ENCODE measurements around the gene MRPS26. TPM values are rescaled to one million over a fixed set of nuclear protein-coding genes. Genes with fewer than 3 reads are reported as not detected.
A peak's percentile ranks its signal among the peaks of the same experiment; 100 is the strongest.

The MRPS26 gene
- total RNA-seq, 4 donors from 2014 or later = 34.5 to 43.6 (median 43.1) TPM

DNA sequence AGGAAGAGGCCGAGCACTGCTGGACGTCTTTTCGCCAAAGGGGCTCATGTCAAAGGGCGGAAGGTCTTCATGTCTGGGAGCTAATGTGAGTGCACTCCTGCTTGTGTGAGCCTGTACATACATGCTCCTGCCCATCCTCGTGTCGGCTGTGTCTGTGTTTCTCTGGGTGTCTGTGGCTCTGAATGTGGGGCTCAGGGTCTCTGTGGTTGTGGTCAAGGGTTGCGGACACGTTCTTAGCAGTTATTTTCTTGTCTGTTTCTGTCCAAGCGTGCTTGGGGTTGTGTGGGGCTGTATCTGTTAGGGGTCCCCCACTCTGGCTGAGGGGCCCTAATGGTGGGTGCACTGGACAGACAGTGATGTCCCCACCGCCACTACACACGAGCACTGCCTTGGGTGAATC lies 35.8 kb downstream of the MRPS26 start:
- DNase-seq = no peak
- Histone ChIP-seq H3K4me3 (no peak overlapping the region), H3K4me1 (peaks cover 0 to 24% (median 10%) of the 10 kb centered on the region in 4 donors), H3K36me3 (no peaks in the 10 kb centered on the region), H3K27me3 (peaks cover 0 to 19% of the 10 kb centered on the region in 2 donors), H3K9me3 (no peaks in the 10 kb centered on the region), H3K27ac (no peak overlapping the region)
- TF ChIP-seq, protein P1, sequence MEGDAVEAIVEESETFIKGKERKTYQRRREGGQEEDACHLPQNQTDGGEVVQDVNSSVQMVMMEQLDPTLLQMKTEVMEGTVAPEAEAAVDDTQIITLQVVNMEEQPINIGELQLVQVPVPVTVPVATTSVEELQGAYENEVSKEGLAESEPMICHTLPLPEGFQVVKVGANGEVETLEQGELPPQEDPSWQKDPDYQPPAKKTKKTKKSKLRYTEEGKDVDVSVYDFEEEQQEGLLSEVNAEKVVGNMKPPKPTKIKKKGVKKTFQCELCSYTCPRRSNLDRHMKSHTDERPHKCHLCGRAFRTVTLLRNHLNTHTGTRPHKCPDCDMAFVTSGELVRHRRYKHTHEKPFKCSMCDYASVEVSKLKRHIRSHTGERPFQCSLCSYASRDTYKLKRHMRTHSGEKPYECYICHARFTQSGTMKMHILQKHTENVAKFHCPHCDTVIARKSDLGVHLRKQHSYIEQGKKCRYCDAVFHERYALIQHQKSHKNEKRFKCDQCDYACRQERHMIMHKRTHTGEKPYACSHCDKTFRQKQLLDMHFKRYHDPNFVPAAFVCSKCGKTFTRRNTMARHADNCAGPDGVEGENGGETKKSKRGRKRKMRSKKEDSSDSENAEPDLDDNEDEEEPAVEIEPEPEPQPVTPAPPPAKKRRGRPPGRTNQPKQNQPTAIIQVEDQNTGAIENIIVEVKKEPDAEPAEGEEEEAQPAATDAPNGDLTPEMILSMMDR (IDR thresholded peaks at IDR 0.05) = no peak
- TF ChIP-seq POLR2A (IDR thresholded peaks at IDR 0.05) = no peak

DNA sequence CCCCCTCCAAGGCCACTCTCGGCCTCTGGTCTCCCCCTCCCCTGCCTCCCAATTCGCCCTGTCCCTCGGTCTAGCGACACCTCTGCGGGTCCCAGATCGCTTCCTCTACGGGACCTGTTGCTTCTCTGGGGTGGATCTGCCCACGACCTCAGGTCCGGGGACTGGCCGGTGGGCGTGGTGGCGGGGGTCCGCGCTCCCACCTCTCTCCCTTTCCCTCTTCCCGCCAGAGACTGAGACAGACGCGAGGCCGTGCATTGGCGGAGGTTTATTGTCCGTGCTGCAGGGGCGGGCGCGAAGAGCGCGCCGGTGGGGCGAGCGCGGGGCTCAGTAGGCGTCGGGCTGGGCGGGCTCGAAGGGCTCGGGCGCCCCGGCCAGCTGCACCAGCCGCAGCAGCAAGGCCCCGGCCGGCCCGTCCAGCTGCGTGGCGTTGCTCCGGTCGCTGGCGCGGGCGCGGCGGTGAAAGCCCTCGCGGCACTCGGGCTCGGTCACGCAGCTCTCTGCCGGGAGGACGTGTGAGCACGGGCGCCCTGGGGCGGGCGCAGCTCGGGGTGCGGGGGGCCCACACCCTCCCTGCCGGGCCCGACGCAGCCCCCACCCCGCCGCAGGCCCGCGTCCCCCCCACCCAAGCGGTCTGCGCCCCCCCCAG lies 36.6 kb downstream of the MRPS26 start:
- TF ChIP-seq POLR2A (IDR thresholded peaks at IDR 0.05) = no peak
- TF ChIP-seq, protein P1 (IDR thresholded peaks at IDR 0.05) = no peak
- no peaks in the 10 kb centered on the region for H3K9me3 ChIP-seq
- H3K27me3 ChIP-seq = peaks cover 0 to 19% of the 10 kb centered on the region in 2 donors
- peak overlapping the region; percentile 15 to 51 (median 43) for H3K4me3 ChIP-seq
- H3K36me3 ChIP-seq = no peaks in the 10 kb centered on the region
- no peak overlapping the region for H3K27ac ChIP-seq
- no peak for DNase-seq
- peaks cover 0 to 24% (median 10%) of the 10 kb centered on the region in 4 donors for H3K4me1 ChIP-seq

DNA sequence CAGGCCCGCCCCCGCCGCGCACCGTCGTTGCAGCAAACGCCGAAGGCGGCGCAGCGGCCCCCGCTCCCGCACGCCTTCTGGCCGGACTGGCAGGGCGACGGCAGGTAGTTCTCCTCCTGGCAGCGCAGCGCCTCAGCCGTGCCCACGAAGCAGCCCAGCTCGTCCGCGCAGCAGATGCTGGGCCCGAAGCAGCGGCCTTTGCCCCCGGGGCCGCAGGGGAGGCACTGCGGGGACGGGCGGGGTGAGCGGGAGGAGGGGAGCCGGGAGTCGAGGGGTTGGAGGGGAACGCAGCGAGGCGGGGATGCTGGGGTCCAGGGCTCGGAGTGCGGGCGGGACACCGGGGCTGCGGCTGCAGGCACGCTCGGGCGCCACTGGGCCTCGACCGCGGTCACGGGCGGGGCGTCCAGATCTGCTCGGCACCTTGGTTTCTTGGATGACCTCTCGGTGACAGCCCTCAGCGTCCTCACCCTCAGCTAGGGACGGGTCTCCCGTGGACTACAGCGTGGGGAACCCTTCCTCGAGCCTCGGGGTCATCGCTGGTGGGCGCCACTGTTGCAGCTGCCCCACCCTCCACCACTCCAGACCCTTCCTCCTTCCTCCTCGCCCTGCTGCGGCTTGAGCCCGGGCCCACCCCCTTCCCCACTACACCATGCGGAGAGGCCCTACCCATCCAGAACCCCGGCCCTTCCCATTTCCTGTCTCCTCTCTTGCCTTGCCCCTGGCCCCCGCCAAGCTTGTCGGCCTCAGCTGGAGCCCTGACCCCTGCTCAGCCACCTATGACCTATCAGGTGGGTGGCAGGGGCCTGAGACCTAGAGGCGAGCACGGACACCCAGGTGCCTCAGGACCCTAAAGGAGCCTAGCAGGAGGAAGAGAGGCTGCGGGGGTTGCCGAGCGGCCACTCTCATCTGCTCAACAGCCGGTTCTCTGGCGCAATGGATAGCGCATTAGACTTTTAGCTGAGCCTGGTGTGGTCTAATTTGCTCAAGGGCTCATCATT lies 37.4 kb downstream of the MRPS26 start:
- Histone ChIP-seq H3K27me3 (peaks cover 0 to 19% of the 10 kb centered on the region in 2 donors), H3K27ac (no peak overlapping the region), H3K4me3 (peak overlapping the region; percentile 15 to 51 (median 43)), H3K9me3 (no peaks in the 10 kb centered on the region), H3K36me3 (no peaks in the 10 kb centered on the region), H3K4me1 (peaks cover 0 to 24% (median 10%) of the 10 kb centered on the region in 4 donors)
- TF ChIP-seq, protein P1 (IDR thresholded peaks at IDR 0.05) = no peak
- TF ChIP-seq POLR2A (IDR thresholded peaks at IDR 0.05) = no peak
- no peak for DNase-seq

DNA sequence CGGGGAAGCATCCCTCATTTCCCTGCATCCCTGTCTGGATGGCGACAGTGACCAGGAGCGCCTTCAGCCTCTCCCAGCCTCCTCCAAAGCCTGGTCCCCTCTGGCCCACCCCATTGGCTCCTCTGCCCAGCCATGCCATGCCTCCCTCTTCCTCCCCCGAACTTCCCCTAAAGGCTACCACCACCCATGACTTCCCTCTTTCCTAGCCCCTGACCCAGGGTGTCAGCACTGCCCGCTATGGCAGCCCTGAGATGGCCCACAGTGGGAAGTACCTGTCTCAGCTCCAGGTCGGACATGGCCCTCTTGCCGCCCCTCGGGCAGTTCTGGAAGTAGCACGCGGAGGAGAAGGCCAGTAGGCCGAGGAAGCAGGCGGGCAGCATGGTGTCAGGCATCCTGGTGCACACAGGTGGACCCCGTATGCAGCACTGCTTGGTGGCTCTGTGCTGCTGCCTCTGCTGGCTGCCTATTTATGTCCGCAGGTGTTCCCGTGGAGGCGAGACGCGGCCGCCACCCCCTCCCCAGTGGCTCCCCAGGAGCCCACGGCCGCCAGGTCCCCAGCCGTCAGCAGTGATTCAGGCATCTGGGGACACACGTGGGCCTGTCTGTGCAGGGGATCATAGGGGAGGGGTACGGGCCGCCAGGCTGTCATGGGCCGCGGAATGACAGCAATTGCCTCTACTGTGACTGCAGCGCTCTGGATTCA lies 38.6 kb downstream of the MRPS26 start, which contains the start of gene AVP:
Gene AVP, minus strand, starts transcription at position 442 of the 703 bp plus-strand sequence. Its CDS starts 50 bp downstream, at position 392.
- H3K9me3 ChIP-seq = no peaks in the 10 kb centered on the region
- no peaks in the 10 kb centered on the region for H3K36me3 ChIP-seq
- H3K27ac ChIP-seq = no peak within 1 kb of the TSS
- peaks cover 0 to 19% of the 10 kb centered on the region in 2 donors for H3K27me3 ChIP-seq
- TF ChIP-seq, protein P1 (IDR thresholded peaks at IDR 0.05) = no peak
- no peak for TF ChIP-seq POLR2A (IDR thresholded peaks at IDR 0.05)
- peak in 1 of 3 donors; percentile 40 for DNase-seq
- H3K4me1 ChIP-seq = peaks cover 0 to 24% (median 10%) of the 10 kb centered on the region in 4 donors
- no peak within 1 kb of the TSS for H3K4me3 ChIP-seq

DNA sequence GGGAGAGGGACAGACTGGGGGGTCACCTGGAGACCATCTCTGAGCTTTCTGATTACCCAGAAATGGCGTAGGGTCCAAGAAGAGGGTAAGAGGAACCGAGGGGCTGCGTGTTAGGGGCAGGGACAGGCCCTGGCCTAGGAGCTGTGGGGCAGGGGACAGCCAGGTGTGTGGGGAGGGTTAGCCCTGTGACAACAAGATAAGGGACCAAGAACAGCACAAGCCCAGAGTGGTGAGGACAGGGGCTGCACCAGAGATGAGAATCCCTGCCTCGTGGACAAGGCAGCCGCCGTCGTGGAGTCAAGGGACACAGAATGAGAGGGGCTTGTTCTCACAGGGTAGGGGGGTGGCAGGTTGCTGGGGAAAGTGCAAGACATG lies 39.1 kb downstream of the MRPS26 start:
- DNase-seq = peak in 1 of 3 donors; percentile 28
- Histone ChIP-seq H3K9me3 (no peaks in the 10 kb centered on the region), H3K4me3 (no peak overlapping the region), H3K27ac (no peak overlapping the region), H3K27me3 (peaks cover 0 to 19% of the 10 kb centered on the region in 2 donors), H3K36me3 (no peaks in the 10 kb centered on the region), H3K4me1 (peaks cover 0 to 24% (median 10%) of the 10 kb centered on the region in 4 donors)
- TF ChIP-seq, protein P1 (IDR thresholded peaks at IDR 0.05) = no peak
- TF ChIP-seq POLR2A (IDR thresholded peaks at IDR 0.05) = no peak

Data from Peyer's patch (tissue), 4 donors.